Suprapubic skin (tissue), 4 donors: ENCODE measurements around the gene IGF2R. TPM values are rescaled to one million over a fixed set of nuclear protein-coding genes. Genes with fewer than 3 reads are reported as not detected.

ENCODE experiments used
- DNase-seq, 2 donors: peaks; one replicate each; pipeline ENCODE4 v3.0.0-alpha.2; 2019; ENCODE audit warnings: low spot score in 2 of 2
- H3K27ac ChIP-seq: fragments of 200-600 bp; sonication (generic); one replicate; pipeline ENCODE4 v1.5.1; 2019
- H3K27me3 ChIP-seq: fragments of 200-600 bp; sonication (generic); one replicate; pipeline ENCODE4 v1.5.1; 2019
- H3K36me3 ChIP-seq: fragments of 200-600 bp; sonication (generic); one replicate; pipeline ENCODE4 v1.5.1; 2019
- H3K4me1 ChIP-seq: fragments of 200-600 bp; sonication (generic); one replicate; pipeline ENCODE4 v1.5.1; 2019
- H3K4me3 ChIP-seq: fragments of 200-600 bp; sonication (generic); one replicate; pipeline ENCODE4 v1.5.1; 2019; ENCODE audit warnings: mild to moderate bottlenecking
- H3K9me3 ChIP-seq: fragments of 200-600 bp; sonication (generic); one replicate; pipeline ENCODE4 v1.5.1; 2019
- CTCF ChIP-seq, 2 donors: fragments of 200-600 bp in 1 of 2; fragments of 450-650 bp in 1 of 2; sonication (generic) in 1 of 2; IDR thresholded peaks; one replicate each; pipeline ENCODE4 v1.5.1; 2016 to 2019; ENCODE audit warnings: antibody characterized with exemption in 2 of 2, mild to moderate bottlenecking in 1 of 2, moderate library complexity in 1 of 2
- EP300 ChIP-seq: sonication (generic); formaldehyde crosslinking; IDR thresholded peaks from one replicate; pipeline ENCODE4 v1.6.1; 2017; ENCODE audit warnings: antibody characterized with exemption
- POLR2A ChIP-seq, 2 donors: fragments of 450-650 bp; IDR thresholded peaks; one replicate each; pipeline ENCODE4 v1.6.1; 2017; ENCODE audit warnings: antibody characterized with exemption in 2 of 2, mild to moderate bottlenecking in 2 of 2, moderate library complexity in 2 of 2
- POLR2AphosphoS5 ChIP-seq, 3 donors: sonication (generic); formaldehyde crosslinking; IDR thresholded peaks; one replicate each; pipeline ENCODE4 v1.6.1; 2017; ENCODE audit warnings: antibody characterized with exemption in 3 of 3
- WGBS: methylation state at CpG from one replicate; pipeline ENCODE4 v1.1.5; 2018; 5-methylcytosine and 5-hydroxymethylcytosine counted together
- total RNA-seq, 4 donors: library from RNA; depleted of rRNA; stranded (reverse); fragments of >200 nt; gene quantifications; one replicate each; pipeline ENCODE4 v1.1.0, GENCODE V29; 2016

Gene IGF2R
- total RNA-seq, 4 donors from 2014 or later = 58.2 to 137 (median 90.6) TPM

- H3K36me3 ChIP-seq = peaks cover 37% of the 10 kb centered on the region
- H3K27me3 ChIP-seq = no peaks in the 10 kb centered on the region
- TF ChIP-seq CTCF (IDR thresholded peaks at IDR 0.05) = no peak
- TF ChIP-seq EP300 = no peak
- TF ChIP-seq POLR2A (IDR thresholded peaks at IDR 0.05) = no peak
- TF ChIP-seq POLR2AphosphoS5 (IDR thresholded peaks at IDR 0.05) = no peak
- H3K4me1 ChIP-seq = peaks cover 9% of the 10 kb centered on the region
- no peak for DNase-seq
- no peaks in the 10 kb centered on the region for H3K9me3 ChIP-seq
- WGBS = 90% methylated on average over 2 of the region's 2 CpGs
- no peak overlapping the region for H3K27ac ChIP-seq
- no peak overlapping the region for H3K4me3 ChIP-seq
Measured at GRCh38 chr6:160014869-160015182, 45.9 kb downstream of the IGF2R start.

- no peak for DNase-seq
- no peak overlapping the region for H3K4me3 ChIP-seq
- peaks cover under 1% of the 10 kb centered on the region for H3K4me1 ChIP-seq
- peaks cover 26% of the 10 kb centered on the region for H3K36me3 ChIP-seq
- TF ChIP-seq POLR2AphosphoS5 (IDR thresholded peaks at IDR 0.05) = no peak
- no peak for TF ChIP-seq EP300
- TF ChIP-seq POLR2A (IDR thresholded peaks at IDR 0.05) = no peak
- TF ChIP-seq CTCF (IDR thresholded peaks at IDR 0.05) = no peak
- no peaks in the 10 kb centered on the region for H3K27me3 ChIP-seq
- 85% methylated on average over 10 of the region's 10 CpGs for WGBS
- no peaks in the 10 kb centered on the region for H3K9me3 ChIP-seq
- H3K27ac ChIP-seq = no peak overlapping the region
Measured at GRCh38 chr6:160015778-160016684, 47.1 kb downstream of the IGF2R start.

GRCh38 chr6:160022101-160022500 lies 53.2 kb downstream of the IGF2R start:
- no peak overlapping the region for H3K27ac ChIP-seq
- H3K27me3 ChIP-seq = no peaks in the 10 kb centered on the region
- no peaks in the 10 kb centered on the region for H3K4me1 ChIP-seq
- H3K4me3 ChIP-seq = no peak overlapping the region
- TF ChIP-seq POLR2AphosphoS5 (IDR thresholded peaks at IDR 0.05) (no peak), EP300 (no peak), CTCF (IDR thresholded peaks at IDR 0.05) (no peak), POLR2A (IDR thresholded peaks at IDR 0.05) (no peak)
- H3K9me3 ChIP-seq = no peaks in the 10 kb centered on the region
- DNase-seq = no peak
- 92% methylated on average over 1 of the region's 1 CpG for WGBS
- peaks cover 26% of the 10 kb centered on the region for H3K36me3 ChIP-seq

- TF ChIP-seq POLR2A (IDR thresholded peaks at IDR 0.05) (no peak), EP300 (no peak), CTCF (IDR thresholded peaks at IDR 0.05) (no peak), POLR2AphosphoS5 (IDR thresholded peaks at IDR 0.05) (no peak)
- Histone ChIP-seq H3K27me3 (no peaks in the 10 kb centered on the region), H3K4me3 (no peak overlapping the region), H3K9me3 (no peaks in the 10 kb centered on the region), H3K36me3 (peaks cover 33% of the 10 kb centered on the region), H3K27ac (no peak overlapping the region), H3K4me1 (no peaks in the 10 kb centered on the region)
- DNase-seq = no peak
- 75% methylated on average over 3 of the region's 3 CpGs for WGBS
Measured at GRCh38 chr6:160022793-160023192, 53.9 kb downstream of the IGF2R start.

GRCh38 chr6:160024152-160024551 lies 55.3 kb downstream of the IGF2R start:
- no peak overlapping the region for H3K4me3 ChIP-seq
- WGBS = 93% methylated on average over 8 of the region's 8 CpGs
- H3K4me1 ChIP-seq = no peaks in the 10 kb centered on the region
- no peak for DNase-seq
- H3K27ac ChIP-seq = no peak overlapping the region
- peaks cover 39% of the 10 kb centered on the region for H3K36me3 ChIP-seq
- H3K27me3 ChIP-seq = no peaks in the 10 kb centered on the region
- no peaks in the 10 kb centered on the region for H3K9me3 ChIP-seq
- TF ChIP-seq EP300 = no peak
- no peak for TF ChIP-seq POLR2AphosphoS5 (IDR thresholded peaks at IDR 0.05)
- TF ChIP-seq POLR2A (IDR thresholded peaks at IDR 0.05) = no peak
- no peak for TF ChIP-seq CTCF (IDR thresholded peaks at IDR 0.05)
